ENCODE measurements around the gene SLC9A7. TPM values are rescaled to one million over a fixed set of nuclear protein-coding genes. Genes with fewer than 3 reads are reported as not detected.
A peak's percentile ranks its signal among the peaks of the same experiment; 100 is the strongest.

Gene SLC9A7
- total RNA-seq, 3 donors from 2014 or later, result 1.6 to 28.1 (median 12.8) TPM

DNA sequence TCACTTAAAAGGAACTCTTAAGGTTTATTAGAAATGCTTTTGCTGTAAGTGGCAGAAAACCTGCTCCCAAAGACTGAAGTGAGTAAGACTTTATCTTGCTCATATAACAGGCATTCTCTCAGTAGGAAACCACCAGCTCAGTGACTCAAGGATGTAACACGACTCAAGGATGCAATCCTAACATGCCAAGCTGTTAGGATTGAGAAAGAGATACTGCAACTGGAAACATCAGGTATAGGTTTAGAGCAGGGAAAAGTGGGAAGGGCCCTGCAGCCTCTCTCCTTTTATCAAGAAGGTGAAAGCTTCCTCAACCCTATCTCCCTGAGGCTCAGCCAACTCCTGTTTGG, 11.9 kb upstream of the SLC9A7 start:
- Histone ChIP-seq H3K4me1 (no peaks in the 10 kb centered on the region), H3K27ac (no peak overlapping the region), H3K4me3 (no peak overlapping the region), H3K36me3 (no peaks in the 10 kb centered on the region), H3K9me3 (no peaks in the 10 kb centered on the region), H3K27me3 (peaks cover 0 to 15% of the 10 kb centered on the region in 2 donors)
- intact Hi-C loops (cut with DNase I; ENCODE audit: low total_unique reads), result no loop called here
- TF ChIP-seq POLR2A (IDR thresholded peaks at IDR 0.05), result no peak
- TF ChIP-seq, protein P1, sequence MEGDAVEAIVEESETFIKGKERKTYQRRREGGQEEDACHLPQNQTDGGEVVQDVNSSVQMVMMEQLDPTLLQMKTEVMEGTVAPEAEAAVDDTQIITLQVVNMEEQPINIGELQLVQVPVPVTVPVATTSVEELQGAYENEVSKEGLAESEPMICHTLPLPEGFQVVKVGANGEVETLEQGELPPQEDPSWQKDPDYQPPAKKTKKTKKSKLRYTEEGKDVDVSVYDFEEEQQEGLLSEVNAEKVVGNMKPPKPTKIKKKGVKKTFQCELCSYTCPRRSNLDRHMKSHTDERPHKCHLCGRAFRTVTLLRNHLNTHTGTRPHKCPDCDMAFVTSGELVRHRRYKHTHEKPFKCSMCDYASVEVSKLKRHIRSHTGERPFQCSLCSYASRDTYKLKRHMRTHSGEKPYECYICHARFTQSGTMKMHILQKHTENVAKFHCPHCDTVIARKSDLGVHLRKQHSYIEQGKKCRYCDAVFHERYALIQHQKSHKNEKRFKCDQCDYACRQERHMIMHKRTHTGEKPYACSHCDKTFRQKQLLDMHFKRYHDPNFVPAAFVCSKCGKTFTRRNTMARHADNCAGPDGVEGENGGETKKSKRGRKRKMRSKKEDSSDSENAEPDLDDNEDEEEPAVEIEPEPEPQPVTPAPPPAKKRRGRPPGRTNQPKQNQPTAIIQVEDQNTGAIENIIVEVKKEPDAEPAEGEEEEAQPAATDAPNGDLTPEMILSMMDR (IDR thresholded peaks at IDR 0.05), result no peak
- no peak for TF ChIP-seq POLR2AphosphoS5 (IDR thresholded peaks at IDR 0.05)
- DNase-seq (ENCODE audit: low spot score in 2 of 2), result no peak

DNA sequence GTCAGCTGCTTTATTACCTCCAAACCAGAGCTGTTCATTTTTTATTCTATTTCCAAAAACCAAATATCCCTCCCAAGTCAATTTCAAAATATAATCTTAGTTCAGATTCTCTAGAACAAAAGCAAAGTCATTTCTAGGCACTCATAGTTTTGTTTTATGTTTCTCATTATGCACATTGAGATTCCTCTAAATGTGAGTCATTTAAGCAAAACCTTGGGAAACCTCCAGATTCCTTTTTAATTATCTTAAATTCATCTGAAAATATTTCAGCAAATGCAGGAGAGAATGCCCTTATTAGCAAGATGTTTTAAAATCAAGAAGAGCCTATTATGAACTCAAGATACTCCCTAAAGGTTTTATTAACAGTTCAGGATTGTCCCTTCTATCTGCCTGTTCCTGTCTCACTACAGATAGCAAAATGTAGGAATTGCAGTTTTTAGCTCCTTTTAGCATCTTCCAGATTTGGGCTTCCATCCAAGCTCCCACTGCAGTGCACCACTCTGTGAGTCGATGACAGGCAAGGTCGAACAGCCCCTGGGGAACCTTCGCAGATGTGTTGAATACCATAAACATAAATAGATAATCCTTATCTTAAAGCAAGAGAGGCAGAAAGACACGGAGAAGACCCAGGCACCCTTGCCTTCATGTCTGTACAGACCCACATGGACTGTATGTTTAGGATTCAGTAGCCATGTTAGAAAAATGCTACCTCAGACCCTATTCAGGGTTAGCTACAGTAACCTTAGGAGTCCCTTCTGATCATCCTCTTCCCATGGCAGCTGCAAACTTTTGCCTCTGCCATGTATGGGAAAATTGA, 11.3 kb upstream of the SLC9A7 start:
- no peaks in the 10 kb centered on the region for H3K36me3 ChIP-seq
- DNase-seq (ENCODE audit: low spot score in 2 of 2), result no peak
- no peak overlapping the region for H3K27ac ChIP-seq
- no peak for TF ChIP-seq POLR2A (IDR thresholded peaks at IDR 0.05)
- TF ChIP-seq POLR2AphosphoS5 (IDR thresholded peaks at IDR 0.05), result no peak
- TF ChIP-seq, protein P1 (IDR thresholded peaks at IDR 0.05), result no peak
- H3K9me3 ChIP-seq, result no peaks in the 10 kb centered on the region
- intact Hi-C loops (cut with DNase I; ENCODE audit: low total_unique reads), result no loop called here
- H3K27me3 ChIP-seq, result peaks cover 0 to 15% of the 10 kb centered on the region in 2 donors
- H3K4me3 ChIP-seq, result no peak overlapping the region
- no peaks in the 10 kb centered on the region for H3K4me1 ChIP-seq

DNA sequence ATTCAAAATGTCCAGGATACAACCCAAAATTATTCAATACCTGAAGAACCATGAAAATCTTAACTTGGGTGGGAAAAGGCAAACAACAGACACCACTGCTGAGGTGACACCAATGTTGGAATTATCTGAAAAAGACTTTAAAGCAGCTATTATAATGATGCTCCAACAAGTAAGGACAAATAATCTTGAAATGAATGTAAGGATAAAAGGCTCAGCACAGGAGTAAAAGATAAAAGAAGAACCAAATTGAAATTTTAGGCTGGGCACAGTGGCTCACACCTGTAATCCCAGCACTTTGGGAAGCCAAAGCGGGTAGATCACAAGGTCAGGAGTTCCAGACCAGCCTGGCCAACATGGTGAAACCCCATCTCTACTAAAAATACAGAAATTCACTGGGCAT, 4.0 kb upstream of the SLC9A7 start:
- intact Hi-C loops (cut with DNase I; ENCODE audit: low total_unique reads), result no loop called here
- no peak overlapping the region for H3K4me3 ChIP-seq
- DNase-seq (ENCODE audit: low spot score in 2 of 2), result no peak
- peaks cover 0 to 29% of the 10 kb centered on the region in 2 donors for H3K27me3 ChIP-seq
- peaks cover 0 to 14% of the 10 kb centered on the region in 2 donors for H3K9me3 ChIP-seq
- TF ChIP-seq, protein P1 (IDR thresholded peaks at IDR 0.05), result no peak
- TF ChIP-seq POLR2AphosphoS5 (IDR thresholded peaks at IDR 0.05) (no peak), POLR2A (IDR thresholded peaks at IDR 0.05) (no peak)
- no peaks in the 10 kb centered on the region for H3K36me3 ChIP-seq
- H3K4me1 ChIP-seq, result no peaks in the 10 kb centered on the region
- H3K27ac ChIP-seq, result no peak overlapping the region

GRCh38 chrX:46759645-46759974, 692 bp upstream of the SLC9A7 start:
- H3K36me3 ChIP-seq, result no peaks in the 10 kb centered on the region
- peak overlapping the region in 2 of 3 donors; percentile 63 to 80 for H3K4me3 ChIP-seq
- peaks cover 0 to 31% of the 10 kb centered on the region in 2 donors for H3K27me3 ChIP-seq
- TF ChIP-seq POLR2A (IDR thresholded peaks at IDR 0.05), result no peak
- TF ChIP-seq, protein P1 (IDR thresholded peaks at IDR 0.05), result peak in 1 of 3 donors; percentile 12
- no peak for DNase-seq (ENCODE audit: low spot score in 2 of 2)
- H3K27ac ChIP-seq, result peak overlapping the region; percentile 68 to 83
- intact Hi-C loops (cut with DNase I; ENCODE audit: low total_unique reads), result no loop called here
- H3K9me3 ChIP-seq, result peaks cover 0 to 14% of the 10 kb centered on the region in 2 donors
- no peaks in the 10 kb centered on the region for H3K4me1 ChIP-seq

GRCh38 chrX:46758163-46758955, 559 bp downstream of the SLC9A7 start:
- Histone ChIP-seq H3K36me3 (no peaks in the 10 kb centered on the region), H3K4me1 (no peaks in the 10 kb centered on the region), H3K9me3 (peaks cover 0 to 10% of the 10 kb centered on the region in 2 donors), H3K27me3 (peaks cover 0 to 31% of the 10 kb centered on the region in 2 donors), H3K4me3 (peak overlapping the region; percentile 35 to 80 (median 63)), H3K27ac (peak overlapping the region; percentile 68 to 83)
- intact Hi-C loops (cut with DNase I; ENCODE audit: low total_unique reads), result no loop called here
- DNase-seq (ENCODE audit: low spot score in 2 of 2), result no peak
- no peak for TF ChIP-seq POLR2AphosphoS5 (IDR thresholded peaks at IDR 0.05)
- TF ChIP-seq, protein P1 (IDR thresholded peaks at IDR 0.05), result no peak
- TF ChIP-seq POLR2A (IDR thresholded peaks at IDR 0.05), result no peak
